Activated CD8-positive, alpha-beta T cell treated with anti-CD3 and anti-CD28 coated beads for 36 hours (primary cell): ENCODE measurements around the gene CDC14A. TPM values are rescaled to one million over a fixed set of nuclear protein-coding genes. Genes with fewer than 3 reads are reported as not detected.

ENCODE experiments used
- ATAC-seq: fragments of 200-7000 bp; cut with Tn5 transposase; one replicate; pipeline ENCODE4 v1.10.0; 2021; ENCODE audit warnings: mild to moderate bottlenecking, moderate library complexity
- CTCF ChIA-PET: fragments of 350-600 bp; sonication (Branson Sonifier 250); formaldehyde crosslinking; loops from one replicate; lab custom pipeline; 2021; ENCODE audit warnings: antibody characterized with exemption; lab: Charles Lee
- POLR2A ChIA-PET: fragments of 350-600 bp; sonication (Branson Sonifier 250); formaldehyde crosslinking; loops from one replicate; lab custom pipeline; 2021; ENCODE audit warnings: antibody characterized with exemption; lab: Charles Lee
- DNase-seq: peaks from one replicate; pipeline ENCODE4 v3.0.0-alpha.2; 2020
- H3K27ac Mint-ChIP-seq: one replicate; pipeline ENCODE4 v1.8.0; 2021; ENCODE audit warnings: mild to moderate bottlenecking, mixed read lengths
- H3K27me3 Mint-ChIP-seq: one replicate; pipeline ENCODE4 v1.8.0; 2021; ENCODE audit warnings: mixed read lengths
- H3K36me3 Mint-ChIP-seq: one replicate; pipeline ENCODE4 v1.8.0; 2021; ENCODE audit warnings: low read depth, mixed read lengths
- H3K4me1 Mint-ChIP-seq: one replicate; pipeline ENCODE4 v1.8.0; 2021; ENCODE audit warnings: low read depth, mixed read lengths
- H3K4me3 Mint-ChIP-seq: one replicate; pipeline ENCODE4 v1.8.0; 2021; ENCODE audit warnings: mild to moderate bottlenecking, moderate library complexity, mixed read lengths
- H3K9me3 Mint-ChIP-seq: one replicate; pipeline ENCODE4 v1.8.0; 2021; ENCODE audit warnings: mixed read lengths
- CTCF ChIP-seq: fragments of 200-600 bp; IDR thresholded peaks from one replicate; pipeline ENCODE4 v1.8.0; 2022; ENCODE audit warnings: antibody characterized with exemption, mild to moderate bottlenecking
- intact Hi-C: fragments of 100-400 bp; cut with micrococcal nuclease; formaldehyde crosslinking; loops from one replicate; pipeline ENCODE4 v1.10.0; 2022
- total RNA-seq, 2 experiments: library from RNA; stranded (reverse); gene quantifications; one replicate each; pipeline ENCODE4 v1.2.3, GENCODE V29; 2021

The CDC14A gene
- total RNA-seq, 2 experiments from 2014 or later = 14.3 to 17.2 TPM

- H3K27ac Mint-ChIP-seq = no peak overlapping the region
- peaks cover 51% of the 10 kb centered on the region for H3K27me3 Mint-ChIP-seq
- DNase-seq = peak; percentile 17
- ChIA-PET CTCF (interaction anchor here (1.0 to 4.1 kb wide), 5 partner anchors 8 to 329 kb away, joined by 3 to 24 read pairs (median 8); no protein-coding TSS in a partner anchor), POLR2A (no interaction called here)
- peak; percentile 34 for ATAC-seq
- no peak for TF ChIP-seq CTCF
- H3K36me3 Mint-ChIP-seq = no peaks in the 10 kb centered on the region
- no peaks in the 10 kb centered on the region for H3K9me3 Mint-ChIP-seq
- peaks cover 8% of the 10 kb centered on the region for H3K4me1 Mint-ChIP-seq
- H3K4me3 Mint-ChIP-seq = peak overlapping the region; percentile 53
- intact Hi-C loops = loop anchor here (5.0 to 10.0 kb wide), 2 partner anchors 78 to 325 kb away; no protein-coding TSS in a partner anchor
Observed at GRCh38 chr1:100539836-100540536, 187.7 kb downstream of the CDC14A start.

GRCh38 chr1:100542285-100542684, 190.0 kb downstream of the CDC14A start:
- intact Hi-C loops = loop anchor here (5.0 kb wide), 1 partner anchor 80 kb away; no protein-coding TSS in a partner anchor

GRCh38 chr1:100543640-100544039, 191.3 kb downstream of the CDC14A start:
- CTCF ChIA-PET = interaction anchor here (0.6 to 4.1 kb wide), 14 partner anchors 8 to 187 kb away, joined by 3 to 24 read pairs (median 4); no protein-coding TSS in a partner anchor
- peaks cover 32% of the 10 kb centered on the region for H3K27me3 Mint-ChIP-seq

More at GRCh38 chr1:100542285-100542684, 190.0 kb downstream of the CDC14A start:
- Mint-ChIP-seq H3K4me3 (no peak overlapping the region), H3K36me3 (no peaks in the 10 kb centered on the region), H3K27me3 (peaks cover 42% of the 10 kb centered on the region), H3K27ac (no peak overlapping the region), H3K4me1 (peaks cover 8% of the 10 kb centered on the region), H3K9me3 (no peaks in the 10 kb centered on the region)
- no peak for TF ChIP-seq CTCF
- ATAC-seq = no peak
- ChIA-PET CTCF (interaction anchor here (1.5 to 4.1 kb wide), 6 partner anchors 10 to 326 kb away, joined by 3 to 24 read pairs (median 12); no protein-coding TSS in a partner anchor), POLR2A (no interaction called here)
- no peak for DNase-seq

GRCh38 chr1:100544791-100545190, 192.5 kb downstream of the CDC14A start:
- ChIA-PET CTCF (interaction anchor here (0.7 to 3.6 kb wide), 2 partner anchors 80 to 85 kb away, joined by 4 to 19 read pairs; no protein-coding TSS in a partner anchor), POLR2A (no interaction called here)
- DNase-seq (no peak), ATAC-seq (no peak)
- Mint-ChIP-seq H3K36me3 (no peaks in the 10 kb centered on the region), H3K4me1 (peaks cover 5% of the 10 kb centered on the region), H3K4me3 (no peak overlapping the region), H3K27me3 (peaks cover 29% of the 10 kb centered on the region), H3K9me3 (no peaks in the 10 kb centered on the region), H3K27ac (no peak overlapping the region)
- intact Hi-C loops = loop anchor here (5.0 kb wide), 1 partner anchor 82 kb away; no protein-coding TSS in a partner anchor
- no peak for TF ChIP-seq CTCF

More at GRCh38 chr1:100543640-100544039, 191.3 kb downstream of the CDC14A start:
- no peaks in the 10 kb centered on the region for H3K36me3 Mint-ChIP-seq
- ATAC-seq = peak; percentile 83
- peak; percentile 60 for TF ChIP-seq CTCF
- no peak overlapping the region for H3K27ac Mint-ChIP-seq
- H3K9me3 Mint-ChIP-seq = no peaks in the 10 kb centered on the region
- peak; percentile 74 for DNase-seq
- POLR2A ChIA-PET = no interaction called here
- peaks cover 6% of the 10 kb centered on the region for H3K4me1 Mint-ChIP-seq
- intact Hi-C loops = loop anchor here (5.0 kb wide), 1 partner anchor 81 kb away; no protein-coding TSS in a partner anchor
- no peak overlapping the region for H3K4me3 Mint-ChIP-seq

- Mint-ChIP-seq H3K4me3 (no peak overlapping the region), H3K27ac (no peak overlapping the region), H3K9me3 (peaks cover 4% of the 10 kb centered on the region), H3K36me3 (no peaks in the 10 kb centered on the region), H3K27me3 (peaks cover 21% of the 10 kb centered on the region), H3K4me1 (peaks cover 2% of the 10 kb centered on the region)
- DNase-seq (no peak), ATAC-seq (no peak)
- POLR2A ChIA-PET = no interaction called here
- intact Hi-C loops = no loop called here
- no peak for TF ChIP-seq CTCF
- CTCF ChIA-PET = interaction anchor here (0.9 to 1.1 kb wide), 2 partner anchors 18 to 40 kb away, joined by 3 to 4 read pairs; no protein-coding TSS in a partner anchor
Observed at GRCh38 chr1:100545855-100546254, 193.5 kb downstream of the CDC14A start.
